ENCODE measurements around the gene TXNRD1.

DNA sequence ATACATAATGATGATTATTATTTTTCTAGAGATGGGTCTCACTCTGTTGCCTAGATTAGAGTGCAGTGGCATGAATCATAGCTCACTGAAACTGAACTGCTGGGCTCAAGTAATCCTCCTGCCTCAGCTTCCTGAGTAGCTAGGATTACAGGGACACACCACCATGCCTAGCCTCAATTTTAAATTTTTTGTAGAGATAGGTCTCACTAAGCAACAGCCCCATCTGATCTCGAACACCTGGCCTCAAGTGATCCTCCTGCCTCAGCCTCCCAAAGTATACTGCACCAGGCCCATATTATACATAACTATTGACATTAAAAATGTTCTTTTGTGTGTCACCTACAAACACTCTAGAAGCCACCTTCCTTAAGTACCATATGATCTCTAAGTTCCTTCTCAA is 3.4 kb downstream of the TXNRD1 start:
- TF ChIP-seq, protein P1, sequence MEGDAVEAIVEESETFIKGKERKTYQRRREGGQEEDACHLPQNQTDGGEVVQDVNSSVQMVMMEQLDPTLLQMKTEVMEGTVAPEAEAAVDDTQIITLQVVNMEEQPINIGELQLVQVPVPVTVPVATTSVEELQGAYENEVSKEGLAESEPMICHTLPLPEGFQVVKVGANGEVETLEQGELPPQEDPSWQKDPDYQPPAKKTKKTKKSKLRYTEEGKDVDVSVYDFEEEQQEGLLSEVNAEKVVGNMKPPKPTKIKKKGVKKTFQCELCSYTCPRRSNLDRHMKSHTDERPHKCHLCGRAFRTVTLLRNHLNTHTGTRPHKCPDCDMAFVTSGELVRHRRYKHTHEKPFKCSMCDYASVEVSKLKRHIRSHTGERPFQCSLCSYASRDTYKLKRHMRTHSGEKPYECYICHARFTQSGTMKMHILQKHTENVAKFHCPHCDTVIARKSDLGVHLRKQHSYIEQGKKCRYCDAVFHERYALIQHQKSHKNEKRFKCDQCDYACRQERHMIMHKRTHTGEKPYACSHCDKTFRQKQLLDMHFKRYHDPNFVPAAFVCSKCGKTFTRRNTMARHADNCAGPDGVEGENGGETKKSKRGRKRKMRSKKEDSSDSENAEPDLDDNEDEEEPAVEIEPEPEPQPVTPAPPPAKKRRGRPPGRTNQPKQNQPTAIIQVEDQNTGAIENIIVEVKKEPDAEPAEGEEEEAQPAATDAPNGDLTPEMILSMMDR (IDR thresholded peaks at IDR 0.05 in 2 of 3, conservative IDR thresholded peaks at IDR 0.05 in 1 of 3; ENCODE audit: borderline replicate concordance in 1 of 3, insufficient read depth in 1 of 3, low read depth in 2 of 3, low read length in 2 of 3): no peak
- TF ChIP-seq, protein P2, sequence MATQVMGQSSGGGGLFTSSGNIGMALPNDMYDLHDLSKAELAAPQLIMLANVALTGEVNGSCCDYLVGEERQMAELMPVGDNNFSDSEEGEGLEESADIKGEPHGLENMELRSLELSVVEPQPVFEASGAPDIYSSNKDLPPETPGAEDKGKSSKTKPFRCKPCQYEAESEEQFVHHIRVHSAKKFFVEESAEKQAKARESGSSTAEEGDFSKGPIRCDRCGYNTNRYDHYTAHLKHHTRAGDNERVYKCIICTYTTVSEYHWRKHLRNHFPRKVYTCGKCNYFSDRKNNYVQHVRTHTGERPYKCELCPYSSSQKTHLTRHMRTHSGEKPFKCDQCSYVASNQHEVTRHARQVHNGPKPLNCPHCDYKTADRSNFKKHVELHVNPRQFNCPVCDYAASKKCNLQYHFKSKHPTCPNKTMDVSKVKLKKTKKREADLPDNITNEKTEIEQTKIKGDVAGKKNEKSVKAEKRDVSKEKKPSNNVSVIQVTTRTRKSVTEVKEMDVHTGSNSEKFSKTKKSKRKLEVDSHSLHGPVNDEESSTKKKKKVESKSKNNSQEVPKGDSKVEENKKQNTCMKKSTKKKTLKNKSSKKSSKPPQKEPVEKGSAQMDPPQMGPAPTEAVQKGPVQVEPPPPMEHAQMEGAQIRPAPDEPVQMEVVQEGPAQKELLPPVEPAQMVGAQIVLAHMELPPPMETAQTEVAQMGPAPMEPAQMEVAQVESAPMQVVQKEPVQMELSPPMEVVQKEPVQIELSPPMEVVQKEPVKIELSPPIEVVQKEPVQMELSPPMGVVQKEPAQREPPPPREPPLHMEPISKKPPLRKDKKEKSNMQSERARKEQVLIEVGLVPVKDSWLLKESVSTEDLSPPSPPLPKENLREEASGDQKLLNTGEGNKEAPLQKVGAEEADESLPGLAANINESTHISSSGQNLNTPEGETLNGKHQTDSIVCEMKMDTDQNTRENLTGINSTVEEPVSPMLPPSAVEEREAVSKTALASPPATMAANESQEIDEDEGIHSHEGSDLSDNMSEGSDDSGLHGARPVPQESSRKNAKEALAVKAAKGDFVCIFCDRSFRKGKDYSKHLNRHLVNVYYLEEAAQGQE (IDR thresholded peaks at IDR 0.05; ENCODE audit: low read depth): no peak
- TF ChIP-seq POLR2A (IDR thresholded peaks at IDR 0.05; ENCODE audit: borderline replicate concordance, extremely low read depth, insufficient read depth, insufficient read length) (no peak), CEBPB (IDR thresholded peaks at IDR 0.05; ENCODE audit: low read depth) (no peak), EZH2 (IDR thresholded peaks at IDR 0.05) (no peak), POLR2AphosphoS5 (IDR thresholded peaks at IDR 0.05; ENCODE audit: low read depth, low read length) (no peak), SRF (IDR thresholded peaks at IDR 0.05; ENCODE audit: low read depth) (no peak)
- TF ChIP-seq, protein P3, sequence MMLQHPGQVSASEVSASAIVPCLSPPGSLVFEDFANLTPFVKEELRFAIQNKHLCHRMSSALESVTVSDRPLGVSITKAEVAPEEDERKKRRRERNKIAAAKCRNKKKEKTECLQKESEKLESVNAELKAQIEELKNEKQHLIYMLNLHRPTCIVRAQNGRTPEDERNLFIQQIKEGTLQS (IDR thresholded peaks at IDR 0.05): no peak
